ENCODE data around the gene BCAS1. TPM values are rescaled to one million over a fixed set of nuclear protein-coding genes. Genes with fewer than 3 reads are reported as not detected.

The BCAS1 gene
- total RNA-seq, 1 donor from 2014 or later = 0.12 TPM

DNA sequence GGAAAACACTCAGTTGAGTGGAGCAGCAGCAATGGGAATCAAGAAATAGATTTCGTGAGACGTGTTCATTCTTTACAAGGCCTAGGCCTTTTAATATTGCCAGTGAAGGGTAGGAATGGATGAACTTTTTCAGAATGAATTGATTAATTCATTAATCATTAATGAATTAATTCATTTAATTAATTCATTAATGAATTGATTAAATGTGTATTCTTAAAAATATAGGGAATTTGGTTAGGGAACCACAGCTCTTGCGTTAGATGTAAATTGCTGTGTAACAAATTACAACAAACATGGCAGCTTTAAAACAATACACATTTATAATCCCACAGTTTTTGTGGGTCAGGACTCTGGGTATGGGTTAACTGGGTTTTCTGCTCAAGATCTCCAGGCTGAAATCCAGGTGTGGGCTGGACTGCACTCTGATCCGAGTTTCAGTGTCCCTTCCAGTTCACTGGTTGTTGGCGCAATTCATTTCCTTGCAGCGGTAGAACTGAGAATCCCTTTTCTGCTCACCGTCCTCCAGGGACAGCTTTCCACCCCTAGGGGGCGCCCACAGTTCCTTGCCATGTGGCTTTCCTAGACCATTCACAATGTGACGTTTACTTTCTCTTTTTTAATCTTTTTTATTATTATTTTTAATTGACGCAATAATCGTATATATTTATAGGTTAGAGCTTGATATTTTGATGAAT, 32.8 kb upstream of the BCAS1 start:
- intact Hi-C loops (cut with micrococcal nuclease) = loop anchor here (1.0 kb wide), 1 partner anchor 96 kb away; no protein-coding TSS in a partner anchor

DNA sequence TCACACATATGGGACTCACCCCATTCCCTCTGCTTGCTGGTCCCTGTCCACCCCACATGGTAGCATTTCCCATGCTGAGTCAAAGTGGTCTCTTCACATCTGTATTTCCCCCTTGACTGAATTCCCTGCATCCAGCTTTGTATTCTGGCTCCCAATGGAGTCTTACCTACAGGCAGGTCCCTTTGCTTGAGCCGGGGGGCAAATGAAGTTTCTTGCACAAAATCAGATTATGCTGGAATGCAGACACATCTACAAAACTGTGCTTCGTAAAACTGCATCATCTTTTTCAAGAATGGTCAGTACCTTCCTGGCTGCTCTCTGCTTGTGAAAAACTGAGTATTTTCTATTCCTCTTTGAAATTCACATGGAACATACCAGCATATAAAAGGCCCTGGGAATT, 32.1 kb upstream of the BCAS1 start:
- intact Hi-C loops (cut with micrococcal nuclease) = no loop called here

- intact Hi-C loops (cut with micrococcal nuclease) = no loop called here
Observed at GRCh38 chr20:54100563-54100962, 30.2 kb upstream of the BCAS1 start.

- intact Hi-C loops (cut with micrococcal nuclease) = no loop called here
Observed at GRCh38 chr20:54099894-54100293, 29.5 kb upstream of the BCAS1 start.

- intact Hi-C loops (cut with micrococcal nuclease) = no loop called here
Observed at GRCh38 chr20:54098047-54098446, 27.7 kb upstream of the BCAS1 start.

DNA sequence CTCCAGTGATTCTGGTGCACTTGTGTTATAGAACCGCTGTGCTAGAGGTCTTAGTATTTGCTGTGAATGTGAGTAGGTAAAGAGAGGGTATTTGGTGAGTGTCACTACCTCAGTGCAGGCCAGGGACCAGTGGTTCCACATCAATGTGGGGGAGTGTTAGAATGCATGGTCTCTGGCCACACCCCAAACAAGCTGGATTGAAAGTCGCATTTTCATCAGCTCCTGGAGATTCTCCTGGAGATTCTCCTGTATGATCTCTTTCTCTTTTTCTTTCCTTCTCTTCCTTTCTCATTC, 26.8 kb upstream of the BCAS1 start:
- intact Hi-C loops (cut with micrococcal nuclease) = no loop called here

DNA sequence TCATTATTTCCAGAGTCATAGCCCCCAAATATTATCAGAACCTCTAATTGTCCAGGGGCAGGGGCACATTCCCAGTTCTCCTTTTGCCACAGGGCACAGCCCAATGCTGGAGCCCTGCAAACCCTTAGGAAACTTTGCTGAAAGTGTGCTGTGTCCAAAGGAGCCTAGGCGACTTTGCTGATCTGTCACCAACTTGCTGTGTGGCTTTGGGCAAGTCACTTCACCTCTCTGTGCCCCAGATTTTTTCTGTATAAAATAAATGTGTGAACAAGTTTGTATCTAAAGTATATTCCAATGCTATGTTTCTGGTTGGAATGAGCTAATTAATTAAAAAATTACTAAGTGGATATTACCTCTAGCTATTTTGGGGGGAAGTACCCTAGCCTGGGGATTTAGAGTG, 25.4 kb upstream of the BCAS1 start:
- intact Hi-C loops (cut with micrococcal nuclease) = loop anchor here (1.0 kb wide), 2 partner anchors 103 to 550 kb away; no protein-coding TSS in a partner anchor

GRCh38 chr20:54094268-54094580, 23.8 kb upstream of the BCAS1 start:
- intact Hi-C loops (cut with micrococcal nuclease) = no loop called here

- intact Hi-C loops (cut with micrococcal nuclease) = no loop called here
Observed at GRCh38 chr20:54093423-54094267, 23.3 kb upstream of the BCAS1 start.

- intact Hi-C loops (cut with micrococcal nuclease) = no loop called here
Observed at GRCh38 chr20:54092021-54092420, 21.6 kb upstream of the BCAS1 start.

GRCh38 chr20:54091120-54091480, 20.7 kb upstream of the BCAS1 start:
- intact Hi-C loops (cut with micrococcal nuclease) = no loop called here

GRCh38 chr20:54090230-54091119, 20.1 kb upstream of the BCAS1 start:
- intact Hi-C loops (cut with micrococcal nuclease) = no loop called here

- intact Hi-C loops (cut with micrococcal nuclease) = no loop called here
Observed at GRCh38 chr20:54088430-54088829, 18.0 kb upstream of the BCAS1 start.

DNA sequence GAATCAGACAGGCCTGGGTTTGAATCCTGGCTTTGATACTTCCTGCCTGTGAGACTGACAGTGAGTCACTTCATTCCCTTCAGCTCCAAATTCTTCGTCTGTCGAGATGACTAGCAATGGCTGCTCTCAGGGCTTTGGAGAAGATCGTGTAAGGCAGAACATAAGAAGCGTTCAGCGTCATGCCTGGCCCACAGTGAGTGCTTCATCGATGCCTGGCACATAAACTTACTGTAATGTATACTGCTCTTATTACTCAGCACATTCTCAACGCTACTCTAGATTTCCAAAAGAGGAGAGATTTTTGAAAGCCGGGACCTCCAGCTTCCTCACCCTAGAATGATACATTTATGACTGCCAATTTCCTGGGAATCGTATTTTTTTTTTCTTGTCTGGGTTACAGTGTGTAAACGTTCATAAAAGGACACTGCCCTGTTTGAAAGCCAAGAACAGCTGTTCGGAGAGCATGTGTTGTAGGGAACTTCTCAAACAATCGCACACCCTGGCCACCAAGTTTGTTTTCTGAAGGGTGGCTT, 16.2 kb upstream of the BCAS1 start:
- intact Hi-C loops (cut with micrococcal nuclease) = no loop called here

- intact Hi-C loops (cut with micrococcal nuclease) = no loop called here
Observed at GRCh38 chr20:54085910-54086309, 15.5 kb upstream of the BCAS1 start.

DNA sequence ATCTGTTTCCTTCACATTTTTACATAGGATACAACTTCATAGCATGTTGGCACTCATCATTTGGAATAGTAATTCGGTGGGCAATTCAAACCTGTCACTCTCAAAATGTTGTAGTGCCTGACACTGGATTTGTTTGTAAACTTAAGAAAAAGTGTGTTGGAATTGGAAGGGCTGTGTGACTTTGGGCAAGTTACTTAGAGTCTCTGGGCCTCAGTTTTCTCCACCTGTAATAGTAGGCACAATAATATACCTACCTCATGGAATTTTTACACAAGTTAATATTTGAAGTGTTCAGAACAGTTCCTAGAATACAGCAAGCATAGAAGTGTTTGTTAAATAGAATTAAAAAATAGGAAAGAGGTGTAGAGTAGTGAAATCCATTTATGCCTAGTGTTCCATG, 15.0 kb upstream of the BCAS1 start:
- intact Hi-C loops (cut with micrococcal nuclease) = no loop called here

GRCh38 chr20:54084727-54085388, 14.5 kb upstream of the BCAS1 start:
- intact Hi-C loops (cut with micrococcal nuclease) = no loop called here

DNA sequence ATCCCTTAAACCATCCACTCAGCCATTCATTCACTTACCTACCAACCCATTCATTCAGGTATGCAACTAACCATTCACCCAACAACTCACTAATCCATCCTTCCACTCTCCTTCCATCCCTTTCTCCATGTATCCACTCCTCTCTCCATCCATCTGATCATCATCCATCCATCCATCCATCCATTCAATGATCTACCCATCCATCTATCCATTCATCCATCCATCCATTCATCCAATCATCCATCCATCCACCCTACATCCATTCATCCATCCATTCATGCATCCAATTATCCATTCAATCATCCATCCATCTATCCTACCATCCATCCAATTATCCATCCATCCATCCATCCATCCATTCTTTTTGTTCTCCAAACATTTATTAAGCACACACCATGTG, 13.8 kb upstream of the BCAS1 start:
- intact Hi-C loops (cut with micrococcal nuclease) = no loop called here

GRCh38 chr20:54083459-54083858, 13.1 kb upstream of the BCAS1 start:
- intact Hi-C loops (cut with micrococcal nuclease) = no loop called here

- intact Hi-C loops (cut with micrococcal nuclease) = no loop called here
Observed at GRCh38 chr20:54082100-54082499, 11.7 kb upstream of the BCAS1 start.

DNA sequence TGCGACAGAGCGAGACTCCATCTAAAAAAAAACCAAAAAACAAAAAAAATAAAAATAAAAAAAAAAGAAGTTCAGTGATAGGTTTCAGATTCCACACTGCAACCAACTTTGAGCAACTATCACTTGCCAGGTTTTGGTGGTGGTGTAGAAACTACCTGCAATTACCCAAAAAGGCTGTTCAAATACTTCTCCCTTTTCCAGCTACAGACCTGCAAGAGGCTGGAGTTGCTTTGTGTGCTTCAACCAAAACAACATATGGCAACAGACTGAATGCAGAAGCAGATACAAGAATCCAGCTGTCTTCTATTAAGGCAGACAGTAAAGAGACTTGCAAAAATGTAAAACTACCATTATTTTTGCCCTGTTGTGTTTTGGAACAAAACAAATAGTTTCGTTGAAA, 9.3 kb upstream of the BCAS1 start:
- intact Hi-C loops (cut with micrococcal nuclease) = no loop called here
